Tibial nerve (tissue), 4 donors: ENCODE measurements around the gene RNF141. TPM values are rescaled to one million over a fixed set of nuclear protein-coding genes. Genes with fewer than 3 reads are reported as not detected.

Experiments used
- DNase-seq, 2 donors: peaks; one replicate each; pipeline ENCODE4 v3.0.0-alpha.2; 2019; ENCODE audit warnings: low spot score in 2 of 2
- H3K27ac ChIP-seq, 4 donors: fragments of 200-600 bp; sonication (generic) in 3 of 4; one replicate each; pipeline ENCODE4 v1.5.1; 2017 to 2019; ENCODE audit warnings: mild to moderate bottlenecking in 1 of 4
- H3K27me3 ChIP-seq, 2 donors: fragments of 200-600 bp; sonication (generic) in 1 of 2; one replicate each; pipeline versions ENCODE4 v1.5.1 to v1.6.0; 2017 to 2019
- H3K36me3 ChIP-seq, 3 donors: fragments of 200-600 bp; sonication (generic); one replicate each; pipeline ENCODE4 v1.5.1; 2018 to 2019
- H3K4me1 ChIP-seq, 4 donors: fragments of 200-600 bp; sonication (generic) in 3 of 4; one replicate each; pipeline ENCODE4 v1.5.1; 2017 to 2019
- H3K4me3 ChIP-seq, 4 donors: fragments of 200-600 bp; sonication (generic) in 3 of 4; one replicate each; pipeline ENCODE4 v1.5.1; 2017 to 2019; ENCODE audit warnings: mild to moderate bottlenecking in 1 of 4, moderate library complexity in 1 of 4
- H3K9me3 ChIP-seq, 4 donors: fragments of 200-600 bp; sonication (generic) in 3 of 4; one replicate each; pipeline ENCODE4 v1.5.1; 2017 to 2019
- EP300 ChIP-seq, 2 donors: sonication (generic); formaldehyde crosslinking; IDR thresholded peaks; one replicate each; pipeline ENCODE4 v1.6.1; 2017; ENCODE audit warnings: antibody characterized with exemption in 2 of 2, mild to moderate bottlenecking in 1 of 2
- POLR2A ChIP-seq, 2 donors: fragments of 450-650 bp; IDR thresholded peaks; one replicate each; pipeline ENCODE4 v1.6.1; 2017; ENCODE audit warnings: antibody characterized with exemption in 2 of 2, mild to moderate bottlenecking in 2 of 2, moderate library complexity in 2 of 2
- WGBS, 2 donors: methylation state at CpG; one replicate each; pipeline ENCODE4 v1.1.5; 2018; 5-methylcytosine and 5-hydroxymethylcytosine counted together
- total RNA-seq, 4 donors: library from RNA; depleted of rRNA; stranded (reverse); fragments of >200 nt; gene quantifications; one replicate each; pipeline ENCODE4 v1.1.0, GENCODE V29; 2016
- TF ChIP-seq, protein P1 (sequence below), 5 experiments: fragments of 200-600 bp in 3 of 5; fragments of 450-650 bp in 2 of 5; sonication (generic) in 3 of 5; IDR thresholded peaks; one replicate each; pipeline ENCODE4 v1.5.1; 2016 to 2019; ENCODE audit warnings: antibody characterized with exemption in 5 of 5, mild to moderate bottlenecking in 3 of 5, moderate library complexity in 2 of 5

Gene RNF141
- total RNA-seq, 4 donors from 2014 or later: 27.6 to 49.2 (median 40.5) TPM

GRCh38 chr11:10519630-10520029, 21.4 kb downstream of the RNF141 start:
- Histone ChIP-seq H3K36me3 (peaks cover 0 to 51% (median 0%) of the 10 kb centered on the region in 3 donors), H3K9me3 (no peaks in the 10 kb centered on the region), H3K27ac (no peak overlapping the region), H3K4me1 (peaks cover 0 to 20% (median 0%) of the 10 kb centered on the region in 4 donors), H3K27me3 (no peaks in the 10 kb centered on the region), H3K4me3 (no peak overlapping the region)
- 98 to 99% methylated on average over 2 of the region's 2 CpGs for WGBS, 2 donors
- TF ChIP-seq EP300 (IDR thresholded peaks at IDR 0.05) (no peak), POLR2A (IDR thresholded peaks at IDR 0.05) (no peak)
- TF ChIP-seq, protein P1, sequence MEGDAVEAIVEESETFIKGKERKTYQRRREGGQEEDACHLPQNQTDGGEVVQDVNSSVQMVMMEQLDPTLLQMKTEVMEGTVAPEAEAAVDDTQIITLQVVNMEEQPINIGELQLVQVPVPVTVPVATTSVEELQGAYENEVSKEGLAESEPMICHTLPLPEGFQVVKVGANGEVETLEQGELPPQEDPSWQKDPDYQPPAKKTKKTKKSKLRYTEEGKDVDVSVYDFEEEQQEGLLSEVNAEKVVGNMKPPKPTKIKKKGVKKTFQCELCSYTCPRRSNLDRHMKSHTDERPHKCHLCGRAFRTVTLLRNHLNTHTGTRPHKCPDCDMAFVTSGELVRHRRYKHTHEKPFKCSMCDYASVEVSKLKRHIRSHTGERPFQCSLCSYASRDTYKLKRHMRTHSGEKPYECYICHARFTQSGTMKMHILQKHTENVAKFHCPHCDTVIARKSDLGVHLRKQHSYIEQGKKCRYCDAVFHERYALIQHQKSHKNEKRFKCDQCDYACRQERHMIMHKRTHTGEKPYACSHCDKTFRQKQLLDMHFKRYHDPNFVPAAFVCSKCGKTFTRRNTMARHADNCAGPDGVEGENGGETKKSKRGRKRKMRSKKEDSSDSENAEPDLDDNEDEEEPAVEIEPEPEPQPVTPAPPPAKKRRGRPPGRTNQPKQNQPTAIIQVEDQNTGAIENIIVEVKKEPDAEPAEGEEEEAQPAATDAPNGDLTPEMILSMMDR (IDR thresholded peaks at IDR 0.05): no peak
- DNase-seq: no peak

DNA sequence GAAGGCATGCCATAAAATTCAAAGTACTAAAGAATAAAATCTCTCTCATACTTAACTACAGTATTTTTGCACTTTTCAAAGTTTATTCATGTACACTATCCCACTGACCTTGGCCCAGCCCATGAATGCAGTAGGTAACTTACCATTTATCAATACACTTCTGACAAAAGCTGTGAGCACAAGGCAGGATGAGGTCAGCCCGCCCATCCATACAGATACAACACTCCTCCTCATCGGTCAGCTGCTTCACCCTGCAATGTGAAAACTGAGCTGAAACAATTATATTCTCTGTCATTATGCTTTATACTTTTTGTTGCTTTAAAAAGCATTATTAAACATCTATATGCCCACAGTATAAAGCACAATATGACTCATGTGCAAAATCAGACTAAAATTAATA, 22.1 kb downstream of the RNF141 start:
- Histone ChIP-seq H3K4me3 (no peak overlapping the region), H3K27ac (no peak overlapping the region), H3K36me3 (peaks cover 0 to 44% (median 0%) of the 10 kb centered on the region in 3 donors), H3K9me3 (no peaks in the 10 kb centered on the region), H3K27me3 (no peaks in the 10 kb centered on the region), H3K4me1 (peaks cover 0 to 27% (median 0%) of the 10 kb centered on the region in 4 donors)
- TF ChIP-seq, protein P1 (IDR thresholded peaks at IDR 0.05): no peak
- no peak for TF ChIP-seq POLR2A (IDR thresholded peaks at IDR 0.05)
- no peak for TF ChIP-seq EP300 (IDR thresholded peaks at IDR 0.05)
- no peak for DNase-seq
- 91 to 97% methylated on average over 2 of the region's 2 CpGs for WGBS, 2 donors

DNA sequence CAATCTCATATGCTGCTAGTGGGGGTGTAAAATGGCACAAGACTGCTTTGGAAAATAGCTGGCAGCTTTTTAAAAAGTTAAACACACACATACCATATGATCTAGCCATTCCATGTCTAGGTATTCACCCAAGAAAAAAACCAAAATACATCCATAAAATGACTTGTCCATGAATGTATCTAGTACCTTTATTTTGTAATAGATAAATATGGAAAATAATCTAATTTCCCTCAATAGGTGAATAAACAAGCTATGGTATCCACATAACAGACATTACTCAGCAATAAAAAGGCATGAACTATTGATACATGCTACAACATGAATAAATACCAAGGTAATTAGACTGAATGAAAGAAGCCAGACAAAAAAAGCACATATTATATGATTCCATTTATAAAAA, 22.9 kb downstream of the RNF141 start:
- Histone ChIP-seq H3K27ac (no peak overlapping the region), H3K9me3 (no peaks in the 10 kb centered on the region), H3K4me3 (no peak overlapping the region), H3K4me1 (peaks cover 0 to 27% (median 0%) of the 10 kb centered on the region in 4 donors), H3K36me3 (peaks cover 0 to 36% (median 0%) of the 10 kb centered on the region in 3 donors), H3K27me3 (no peaks in the 10 kb centered on the region)
- no peak for TF ChIP-seq POLR2A (IDR thresholded peaks at IDR 0.05)
- TF ChIP-seq EP300 (IDR thresholded peaks at IDR 0.05): no peak
- TF ChIP-seq, protein P1 (IDR thresholded peaks at IDR 0.05): no peak
- no peak for DNase-seq

- 88 to 89% methylated on average over 3 of the region's 3 CpGs for WGBS, 2 donors
- Histone ChIP-seq H3K27me3 (no peaks in the 10 kb centered on the region), H3K4me3 (no peak overlapping the region), H3K36me3 (peaks cover 0 to 27% (median 0%) of the 10 kb centered on the region in 3 donors), H3K27ac (no peak overlapping the region), H3K9me3 (no peaks in the 10 kb centered on the region), H3K4me1 (peaks cover 0 to 15% (median 0%) of the 10 kb centered on the region in 4 donors)
- TF ChIP-seq, protein P1 (IDR thresholded peaks at IDR 0.05): no peak
- TF ChIP-seq EP300 (IDR thresholded peaks at IDR 0.05) (no peak), POLR2A (IDR thresholded peaks at IDR 0.05) (no peak)
- no peak for DNase-seq
Measured at GRCh38 chr11:10515418-10515817, 25.6 kb downstream of the RNF141 start.

DNA sequence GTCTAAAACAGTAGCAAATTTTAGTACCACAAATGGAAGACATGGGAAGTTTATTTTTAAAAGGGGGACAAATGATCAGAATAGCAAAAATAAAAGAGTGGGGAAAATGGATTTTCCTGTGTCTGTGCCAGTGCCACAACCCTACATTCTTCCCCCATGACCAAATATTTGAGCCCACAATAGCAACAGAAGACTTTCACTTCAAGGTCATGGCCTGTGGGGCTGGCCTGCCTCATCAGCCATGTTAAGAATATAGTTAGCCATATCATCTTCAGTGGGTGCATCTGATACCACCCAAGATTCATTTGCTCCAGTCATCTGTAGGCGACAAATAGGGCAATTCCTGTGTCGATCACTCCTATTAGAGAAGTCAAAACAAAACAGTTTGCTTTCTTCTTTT, 26.3 kb downstream of the RNF141 start:
- peaks cover 0 to 15% (median 0%) of the 10 kb centered on the region in 4 donors for H3K4me1 ChIP-seq
- H3K27ac ChIP-seq: no peak overlapping the region
- no peaks in the 10 kb centered on the region for H3K9me3 ChIP-seq
- H3K4me3 ChIP-seq: no peak overlapping the region
- no peak for DNase-seq
- TF ChIP-seq POLR2A (IDR thresholded peaks at IDR 0.05) (no peak), EP300 (IDR thresholded peaks at IDR 0.05) (no peak)
- TF ChIP-seq, protein P1 (IDR thresholded peaks at IDR 0.05): no peak
- H3K27me3 ChIP-seq: no peaks in the 10 kb centered on the region
- peaks cover 0 to 20% (median 0%) of the 10 kb centered on the region in 3 donors for H3K36me3 ChIP-seq
- 70 to 76% methylated on average over 2 of the region's 2 CpGs for WGBS, 2 donors
